B cell (primary cell): ENCODE data around the gene RNMT.

ENCODE experiments used
- EZH2 ChIP-seq: IDR thresholded peaks from 2 replicates; pipeline ENCODE4 v1.6.1; 2012; ENCODE audit warnings: borderline replicate concordance, low read depth, mild to moderate bottlenecking, moderate library complexity, low read length; ENCODE audit not compliant: insufficient read depth, poor library complexity, severe bottlenecking
- TF ChIP-seq, protein P1 (sequence below): fragments of 200-600 bp; IDR thresholded peaks from one replicate; pipeline ENCODE4 v1.8.0; 2022; ENCODE audit warnings: antibody characterized with exemption, mild to moderate bottlenecking

DNA sequence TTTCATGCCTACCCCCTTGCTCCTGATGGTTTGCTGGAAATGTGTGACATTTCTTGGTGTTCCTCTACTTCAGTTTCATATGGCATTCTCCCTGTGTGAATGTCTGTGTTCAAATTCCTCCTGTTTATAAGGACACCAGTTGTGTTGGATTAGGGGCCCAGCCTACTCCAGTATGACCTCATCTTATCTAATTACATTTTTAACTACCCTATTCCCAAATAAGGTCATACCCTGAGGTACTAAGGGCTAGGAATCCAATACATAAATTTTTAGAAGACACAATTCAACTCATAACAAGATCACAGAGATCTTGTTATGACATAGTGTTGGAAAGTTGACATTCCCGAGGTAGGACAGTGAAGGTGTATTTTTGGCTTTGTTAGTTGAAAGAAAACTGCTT lies 5.6 kb upstream of the RNMT start:
- TF ChIP-seq, protein P1, sequence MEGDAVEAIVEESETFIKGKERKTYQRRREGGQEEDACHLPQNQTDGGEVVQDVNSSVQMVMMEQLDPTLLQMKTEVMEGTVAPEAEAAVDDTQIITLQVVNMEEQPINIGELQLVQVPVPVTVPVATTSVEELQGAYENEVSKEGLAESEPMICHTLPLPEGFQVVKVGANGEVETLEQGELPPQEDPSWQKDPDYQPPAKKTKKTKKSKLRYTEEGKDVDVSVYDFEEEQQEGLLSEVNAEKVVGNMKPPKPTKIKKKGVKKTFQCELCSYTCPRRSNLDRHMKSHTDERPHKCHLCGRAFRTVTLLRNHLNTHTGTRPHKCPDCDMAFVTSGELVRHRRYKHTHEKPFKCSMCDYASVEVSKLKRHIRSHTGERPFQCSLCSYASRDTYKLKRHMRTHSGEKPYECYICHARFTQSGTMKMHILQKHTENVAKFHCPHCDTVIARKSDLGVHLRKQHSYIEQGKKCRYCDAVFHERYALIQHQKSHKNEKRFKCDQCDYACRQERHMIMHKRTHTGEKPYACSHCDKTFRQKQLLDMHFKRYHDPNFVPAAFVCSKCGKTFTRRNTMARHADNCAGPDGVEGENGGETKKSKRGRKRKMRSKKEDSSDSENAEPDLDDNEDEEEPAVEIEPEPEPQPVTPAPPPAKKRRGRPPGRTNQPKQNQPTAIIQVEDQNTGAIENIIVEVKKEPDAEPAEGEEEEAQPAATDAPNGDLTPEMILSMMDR: no peak
- no peak for TF ChIP-seq EZH2
